NCI-H1694 treated with DMSO at 0.1 percent for 48 hours (cell line): ENCODE measurements around the gene IFI27.

ENCODE experiments used
- DNase-seq: peaks from one replicate; lab custom pipeline; 2025; lab: John Stamatoyannopoulos, UW

Gene IFI27

GRCh38 chr14:94102768-94103482, 7.6 kb upstream of the IFI27 start:
- DNase-seq = no peak

GRCh38 chr14:94103554-94104150, 6.9 kb upstream of the IFI27 start:
- no peak for DNase-seq

- no peak for DNase-seq
Measured at GRCh38 chr14:94104731-94105130, 5.8 kb upstream of the IFI27 start.

GRCh38 chr14:94109915-94110250, 653 bp upstream of the IFI27 start:
- DNase-seq = no peak

DNA sequence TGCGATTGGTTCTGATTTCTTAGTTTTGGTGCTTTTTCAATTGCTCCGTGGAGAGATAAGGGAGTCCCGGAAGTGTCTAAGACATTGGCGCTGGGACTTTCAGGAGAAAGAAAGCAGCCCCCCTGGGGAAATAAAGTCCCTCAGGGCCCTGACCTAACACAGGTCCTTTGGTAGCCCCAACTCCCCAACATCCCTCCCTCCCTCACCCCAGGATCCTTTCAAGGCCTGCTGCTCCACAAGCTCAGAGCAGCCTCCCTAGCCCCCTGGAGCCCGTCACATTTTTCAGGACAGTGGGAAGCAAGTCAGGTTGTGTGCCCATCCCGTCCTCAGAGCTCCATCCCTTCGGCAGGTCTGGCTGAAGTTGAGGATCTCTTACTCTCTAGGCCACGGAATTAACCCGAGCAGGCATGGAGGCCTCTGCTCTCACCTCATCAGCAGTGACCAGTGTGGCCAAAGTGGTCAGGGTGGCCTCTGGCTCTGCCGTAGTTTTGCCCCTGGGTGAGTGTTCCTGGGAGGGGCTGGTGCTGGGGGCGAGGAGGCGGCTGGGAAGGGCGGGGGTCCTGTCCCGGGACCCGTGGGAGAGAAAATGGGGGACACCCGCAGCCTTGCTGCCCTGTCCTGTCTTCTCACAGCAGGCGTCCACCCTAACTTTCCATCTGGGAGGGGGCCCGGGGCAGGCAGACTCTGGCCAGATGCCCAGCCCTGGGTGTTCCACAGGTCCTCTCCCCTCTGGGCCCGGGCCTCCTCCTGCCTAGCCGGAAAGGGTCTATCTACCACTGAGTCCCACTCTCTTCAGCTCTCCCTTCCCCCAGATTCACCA, 950 bp downstream of the IFI27 start:
- no peak for DNase-seq

DNA sequence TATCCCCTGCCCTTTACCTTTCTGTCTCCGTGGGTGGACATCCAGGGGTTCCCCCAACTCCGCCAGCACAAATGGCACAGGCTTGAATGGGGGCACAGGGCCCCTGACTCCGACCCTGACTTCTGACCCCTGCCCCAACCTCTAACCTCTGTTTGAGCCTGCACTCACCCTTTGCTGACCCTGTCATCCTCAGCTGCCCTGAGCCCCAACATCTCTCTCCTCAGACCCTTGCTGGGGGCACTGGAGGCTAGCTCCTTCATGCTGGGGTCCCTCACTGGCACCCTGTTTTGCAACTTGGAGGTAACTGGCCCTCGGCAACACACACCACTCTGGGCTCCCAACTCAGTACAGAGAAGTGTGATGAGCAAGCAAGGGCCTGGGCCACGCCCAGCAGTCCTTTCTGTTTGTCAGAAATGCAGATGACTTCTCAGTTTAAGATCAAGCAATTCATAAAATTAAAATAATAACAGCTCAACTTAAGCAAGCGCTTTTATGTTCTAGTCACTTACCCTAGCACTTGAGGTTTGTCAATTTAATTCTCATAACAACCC, 2.1 kb downstream of the IFI27 start:
- DNase-seq = no peak

GRCh38 chr14:94113073-94113472, 2.5 kb downstream of the IFI27 start:
- no peak for DNase-seq

DNA sequence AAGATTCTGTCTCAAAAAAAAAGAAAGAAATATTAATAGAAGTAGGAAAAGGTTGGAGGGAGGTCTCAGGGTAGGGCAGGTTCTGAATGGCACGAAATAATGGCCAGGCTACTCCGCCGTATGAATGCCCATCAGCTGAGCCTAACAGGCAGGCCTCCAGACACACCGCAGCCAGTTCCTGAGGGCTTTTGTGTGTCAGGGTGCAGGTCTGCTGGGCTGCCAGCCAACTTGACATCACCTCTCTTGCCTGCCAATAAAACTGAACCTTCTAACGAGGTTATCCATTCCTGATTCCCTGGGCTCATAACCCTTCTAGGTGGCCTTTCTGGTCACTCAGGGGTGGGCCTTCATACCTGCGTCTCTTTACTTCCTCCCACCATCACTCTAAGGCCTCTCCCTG, 3.0 kb downstream of the IFI27 start:
- DNase-seq = peak; percentile 19

DNA sequence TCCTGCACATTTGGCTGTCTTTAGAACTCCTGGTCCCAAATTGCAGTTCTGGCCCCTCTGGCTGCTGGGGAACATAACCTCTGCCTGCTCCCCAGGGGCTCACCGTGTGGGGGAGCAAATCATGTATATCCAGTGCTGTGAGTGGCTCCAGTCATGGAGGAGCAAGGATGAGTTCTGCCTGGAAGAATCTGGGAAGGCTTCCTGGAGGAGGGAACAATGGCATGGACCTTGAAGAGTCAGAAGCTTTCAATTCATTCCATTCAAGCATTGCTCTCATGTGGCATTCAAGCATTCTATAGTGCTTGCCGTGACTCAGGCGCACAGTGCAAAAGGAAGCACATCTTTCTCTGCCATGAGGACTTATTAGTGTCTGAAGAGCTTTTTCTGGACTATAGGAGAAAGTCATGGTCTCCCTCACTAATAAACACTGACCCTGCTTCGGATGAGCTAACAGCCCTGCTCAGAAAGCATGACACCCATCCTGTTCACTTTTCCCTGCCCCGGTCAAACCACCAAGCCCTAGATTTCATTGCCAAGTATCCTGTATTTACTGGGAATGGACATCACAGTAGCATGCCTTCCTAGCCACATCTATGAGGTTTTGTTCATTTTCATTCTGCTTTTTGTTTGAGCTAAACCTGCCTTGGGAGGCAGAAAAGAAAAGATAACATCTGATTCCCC, 3.5 kb downstream of the IFI27 start:
- no peak for DNase-seq

DNA sequence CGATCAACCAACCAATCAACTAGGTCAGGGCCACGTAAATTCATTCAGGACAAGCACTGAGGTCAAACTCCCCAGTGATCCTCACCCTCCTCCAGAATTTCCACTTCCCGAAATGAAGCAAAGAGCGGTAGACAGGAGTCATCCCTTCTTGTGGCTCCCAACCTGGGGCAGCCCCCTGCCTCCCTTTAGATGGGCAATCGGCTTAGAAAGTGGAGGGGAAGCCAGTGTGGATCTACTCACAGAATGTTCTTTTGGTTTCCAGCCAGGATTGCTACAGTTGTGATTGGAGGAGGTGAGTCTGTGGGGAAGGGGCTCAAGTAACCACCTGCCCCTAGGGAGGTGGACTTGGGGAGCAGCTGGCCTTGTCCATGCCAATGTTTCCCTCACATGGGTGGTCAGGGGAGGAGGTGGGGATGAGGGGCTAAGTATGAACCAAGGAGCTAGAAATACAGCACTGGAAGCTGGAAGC, 4.1 kb downstream of the IFI27 start:
- no peak for DNase-seq

DNA sequence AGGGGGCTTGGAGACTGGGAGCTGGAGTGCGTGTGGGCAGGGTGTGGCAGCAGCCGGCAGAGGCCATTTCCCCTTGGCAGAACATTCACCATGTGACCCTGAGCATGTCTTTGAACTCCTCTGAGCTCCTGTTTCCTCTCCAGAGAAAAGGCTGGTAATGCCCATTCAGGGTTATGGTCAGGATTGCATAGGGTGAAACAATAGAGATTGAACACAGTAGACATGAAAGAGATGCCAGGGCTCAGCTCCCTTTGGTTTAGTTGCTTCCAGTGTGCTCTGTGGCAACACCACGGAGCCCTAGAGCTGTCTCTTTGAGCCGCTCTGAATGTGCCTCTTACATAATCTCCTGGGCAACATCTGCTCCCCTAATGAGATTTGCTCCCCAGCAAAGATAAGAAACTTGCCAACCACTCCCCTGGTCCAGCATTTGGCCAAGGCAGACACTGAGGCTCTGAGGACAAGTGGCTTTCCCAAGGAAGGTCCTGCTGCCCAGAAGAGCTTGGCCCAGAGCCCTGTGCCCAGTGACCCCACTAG, 4.6 kb downstream of the IFI27 start:
- no peak for DNase-seq

DNA sequence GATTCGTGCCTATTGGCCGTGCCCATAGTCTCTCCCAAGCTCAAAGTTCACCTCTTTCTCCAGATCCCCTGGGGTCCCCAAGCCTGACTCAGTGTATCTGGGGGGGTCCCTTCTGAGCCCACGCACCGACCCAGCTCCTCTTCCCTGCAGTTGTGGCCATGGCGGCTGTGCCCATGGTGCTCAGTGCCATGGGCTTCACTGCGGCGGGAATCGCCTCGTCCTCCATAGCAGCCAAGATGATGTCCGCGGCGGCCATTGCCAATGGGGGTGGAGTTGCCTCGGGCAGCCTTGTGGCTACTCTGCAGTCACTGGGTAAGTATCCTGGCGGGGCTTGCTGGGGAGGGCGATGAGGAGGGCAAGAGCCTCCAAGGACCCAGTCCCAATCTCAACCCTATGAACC, 5.1 kb downstream of the IFI27 start:
- DNase-seq = no peak

DNA sequence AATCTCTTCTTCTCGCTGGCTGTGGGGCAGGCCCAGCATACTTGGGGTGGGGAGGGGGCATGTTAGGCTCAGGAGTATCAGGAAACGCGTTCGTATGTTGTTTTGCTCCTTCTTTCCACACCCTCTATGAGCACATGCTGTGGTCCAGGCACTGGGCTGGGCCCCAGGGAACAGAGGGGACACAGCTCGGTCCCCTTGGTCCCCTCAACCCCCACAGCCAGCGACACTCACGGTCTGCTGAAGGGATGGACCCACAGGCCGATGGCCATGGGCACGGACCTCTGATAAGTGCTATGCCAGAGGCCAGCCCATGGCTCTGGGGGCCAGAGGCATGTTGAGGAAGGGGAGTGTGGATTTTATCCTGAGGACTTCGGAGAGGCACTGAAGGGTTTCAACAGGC, 6.2 kb downstream of the IFI27 start:
- no peak for DNase-seq

- no peak for DNase-seq
Measured at GRCh38 chr14:94117856-94118255, 7.3 kb downstream of the IFI27 start.

- no peak for DNase-seq
Measured at GRCh38 chr14:94119071-94119470, 8.5 kb downstream of the IFI27 start.

DNA sequence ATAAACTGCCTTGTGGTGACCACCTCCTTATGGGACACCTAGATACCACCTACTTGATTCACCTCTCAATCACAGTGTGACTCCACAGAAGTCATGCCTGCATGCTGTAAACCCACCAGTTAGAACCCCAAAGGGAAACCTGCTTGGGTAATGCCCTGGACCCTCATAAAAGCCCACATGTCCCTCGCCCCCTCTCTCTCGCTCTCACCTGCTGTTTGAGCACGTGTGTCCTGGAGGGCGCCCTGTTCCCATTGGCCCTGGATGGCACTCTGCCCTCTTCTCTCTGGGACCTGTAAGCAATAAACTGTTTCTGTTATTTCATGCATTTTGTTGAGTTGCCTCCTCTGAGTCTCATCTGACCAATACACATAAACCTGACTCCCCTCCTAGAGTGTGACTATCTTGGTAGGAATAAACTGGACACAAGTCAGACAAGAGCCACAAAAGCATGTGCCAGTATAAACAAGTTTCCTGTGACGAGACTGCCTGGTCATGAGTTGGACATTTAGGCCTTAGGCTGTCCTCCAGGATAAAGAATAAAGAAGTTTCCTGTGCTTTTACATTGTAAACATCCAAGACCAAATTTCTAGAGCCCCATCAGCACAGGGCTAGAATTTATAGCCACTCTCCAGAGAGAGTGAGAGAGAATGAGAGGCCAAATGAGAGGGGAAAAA, 10.3 kb downstream of the IFI27 start:
- DNase-seq = no peak

DNA sequence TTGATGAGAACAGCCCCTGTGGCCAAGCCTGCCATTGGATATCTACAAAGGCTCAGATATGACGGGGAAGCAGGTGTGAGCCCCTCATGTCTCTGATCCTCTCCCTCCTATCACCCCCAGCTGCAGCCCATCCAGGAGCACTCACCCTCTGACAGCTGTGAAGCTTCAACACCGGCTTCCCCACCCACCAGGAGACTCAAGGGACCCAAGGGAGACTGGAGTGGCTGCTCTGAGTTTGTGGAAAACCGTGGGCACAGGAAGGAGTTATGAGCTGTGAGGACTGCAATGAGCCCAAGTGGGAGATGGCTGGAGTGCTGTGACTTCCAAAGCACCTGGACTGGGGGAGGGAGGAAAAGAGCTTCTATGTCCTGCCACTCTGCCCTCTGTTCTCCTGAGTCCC, 10.9 kb downstream of the IFI27 start:
- DNase-seq = no peak

DNA sequence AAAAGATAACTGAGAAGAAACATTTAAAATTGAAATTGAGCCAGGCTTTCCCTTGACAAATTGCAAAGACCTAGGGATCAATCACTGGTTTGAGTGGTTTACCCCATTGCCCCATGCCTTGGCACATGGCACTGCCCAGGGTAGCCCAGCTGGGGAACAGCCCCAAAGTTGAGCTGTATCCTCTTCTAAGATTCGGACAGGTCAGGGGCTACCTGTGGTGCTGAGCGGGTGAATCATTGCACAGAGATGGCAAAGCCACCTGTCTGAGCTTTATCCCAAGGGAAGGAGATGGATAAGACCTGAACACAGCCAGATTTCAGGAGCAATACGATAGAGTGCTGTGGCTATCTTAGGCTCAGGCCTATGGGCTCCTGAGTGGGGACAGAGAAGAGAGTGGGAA, 11.9 kb downstream of the IFI27 start:
- no peak for DNase-seq

DNA sequence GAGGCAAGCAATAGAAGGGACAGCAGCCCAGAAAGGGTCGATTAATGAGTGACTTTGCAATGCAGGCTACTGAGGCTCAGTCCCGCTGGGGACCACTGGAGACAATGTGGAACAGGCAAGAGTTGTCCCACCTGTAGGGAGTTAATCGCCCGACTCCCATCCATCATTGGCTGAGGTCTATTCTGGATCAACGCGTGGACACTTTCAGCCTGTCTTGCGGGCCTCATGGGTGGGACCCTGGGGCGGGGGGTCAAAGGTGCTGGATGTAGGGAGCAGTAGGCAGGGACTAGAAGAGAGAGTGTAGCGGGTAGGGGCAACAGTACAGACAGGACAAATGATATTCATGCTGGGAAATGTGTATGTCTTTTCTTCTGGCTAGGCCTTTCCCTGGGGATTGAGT, 12.8 kb downstream of the IFI27 start:
- no peak for DNase-seq

DNA sequence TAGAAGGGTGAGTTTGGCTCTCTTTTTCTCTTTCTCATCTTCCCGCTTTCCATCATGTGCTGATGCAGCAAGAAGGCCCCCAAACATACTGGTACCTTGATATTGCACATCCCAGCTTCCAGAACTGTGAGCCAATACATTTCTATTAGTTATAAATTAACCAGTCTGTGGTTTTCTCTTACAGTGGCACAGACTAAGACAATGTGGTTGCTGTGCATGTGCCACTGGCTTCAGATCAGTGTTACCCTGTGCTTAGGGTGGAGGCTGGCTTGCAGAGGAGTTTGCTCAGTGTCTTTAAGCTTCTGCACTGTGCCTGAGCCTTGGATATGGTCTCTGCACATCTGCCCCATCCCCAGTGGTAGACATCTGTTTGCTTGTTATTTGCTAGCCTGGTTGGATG, 13.3 kb downstream of the IFI27 start:
- DNase-seq = no peak

- DNase-seq = no peak
Measured at GRCh38 chr14:94124582-94125377, 14.2 kb downstream of the IFI27 start.
